HG02885 (cell line): ENCODE measurements around the gene PTPRE.
"Not testable (repeated sequence)": the region's sequence is repeated elsewhere in the genome, so short reads cannot be mapped to it uniquely, and the experiment has no call there.

Experiments used
- ATAC-seq: cut with Tn5 transposase; IDR thresholded peaks from one replicate; pipeline ENCODE4 v1.9.1; 2021; ENCODE audit warnings: mild to moderate bottlenecking; ENCODE audit not compliant: unreplicated experiment, poor library complexity

The PTPRE gene

DNA sequence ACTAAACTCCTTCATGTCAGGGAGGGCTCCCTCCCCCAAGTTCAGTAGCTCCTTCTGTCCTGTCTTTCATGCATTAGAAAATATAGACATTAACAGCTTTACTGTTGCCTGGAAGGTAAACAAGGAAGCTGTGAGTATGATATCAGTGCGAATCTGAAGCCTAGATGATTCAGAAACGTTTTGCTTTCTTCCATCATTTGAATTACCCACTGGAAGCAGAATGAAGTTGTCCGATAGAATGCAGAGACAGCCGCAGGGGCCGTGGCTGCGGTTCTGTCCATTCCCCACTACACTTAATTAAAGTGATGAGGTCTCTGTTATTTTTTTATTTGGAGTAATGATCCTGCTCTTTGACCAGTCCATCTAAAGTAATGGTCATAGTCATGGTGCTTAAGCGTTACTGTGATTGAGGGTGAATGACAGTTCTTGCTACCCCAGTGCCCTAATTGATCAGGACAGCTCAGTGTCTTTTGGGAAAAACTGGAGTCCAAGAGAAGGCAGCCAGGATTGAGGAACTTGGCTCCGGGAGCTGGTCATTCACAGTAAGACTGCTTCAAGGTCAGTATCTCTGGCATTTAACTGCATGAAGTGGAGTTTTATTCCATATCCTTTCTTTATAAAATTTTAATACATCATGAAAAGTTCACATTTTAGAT is 69.9 kb downstream of the PTPRE start:
- ATAC-seq, result no peak

DNA sequence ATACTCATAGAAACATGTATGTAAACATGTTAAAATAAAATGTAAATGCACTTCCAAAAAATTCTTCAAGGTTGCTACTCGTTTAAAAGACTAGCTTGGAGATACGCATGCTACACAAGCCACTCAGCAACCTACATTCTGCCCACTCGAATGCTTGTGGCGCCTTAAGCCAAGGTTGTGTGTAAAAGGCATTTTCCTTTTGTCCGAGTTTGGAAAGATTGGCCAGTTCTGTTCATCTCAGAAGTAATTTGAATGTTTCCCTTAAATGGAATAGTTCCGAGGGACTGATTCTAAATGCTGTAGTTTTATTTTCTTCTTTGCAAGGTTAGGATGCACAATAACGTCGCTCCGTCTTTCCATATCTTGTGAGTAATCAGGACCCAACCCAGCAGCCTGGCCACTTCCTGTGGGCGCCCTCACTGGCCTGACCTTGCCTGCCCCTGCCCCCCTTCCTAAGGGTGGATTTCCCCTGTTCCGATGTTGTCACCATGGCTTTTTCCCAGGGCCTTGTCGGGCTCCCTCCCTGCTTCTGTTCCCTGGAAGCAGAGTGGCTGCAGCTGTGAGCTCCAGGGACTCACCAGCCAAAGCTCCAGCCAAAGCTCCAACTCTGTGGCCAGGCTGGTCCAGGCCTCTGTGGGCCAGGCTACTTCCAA is 70.6 kb downstream of the PTPRE start:
- ATAC-seq, result no peak

DNA sequence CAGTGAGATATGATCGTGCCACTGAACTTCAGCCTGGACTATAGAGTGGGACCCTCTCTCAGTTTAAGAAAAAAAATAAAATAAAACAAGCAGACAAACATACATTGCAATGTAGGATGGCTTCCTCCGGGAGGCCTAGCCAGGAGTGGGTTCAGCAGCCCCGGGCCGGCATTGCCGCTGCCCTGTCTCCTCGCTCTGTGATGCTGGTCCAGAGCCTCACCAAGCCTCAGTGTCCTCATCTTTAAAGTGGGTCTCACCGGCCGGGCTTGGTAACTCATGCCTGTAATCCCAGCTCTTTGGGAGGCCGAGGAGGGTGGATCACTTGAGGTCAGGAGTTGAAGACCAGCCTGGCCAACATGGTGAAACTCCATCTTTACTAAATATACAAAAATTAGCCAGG is 71.6 kb downstream of the PTPRE start:
- ATAC-seq, result no peak

DNA sequence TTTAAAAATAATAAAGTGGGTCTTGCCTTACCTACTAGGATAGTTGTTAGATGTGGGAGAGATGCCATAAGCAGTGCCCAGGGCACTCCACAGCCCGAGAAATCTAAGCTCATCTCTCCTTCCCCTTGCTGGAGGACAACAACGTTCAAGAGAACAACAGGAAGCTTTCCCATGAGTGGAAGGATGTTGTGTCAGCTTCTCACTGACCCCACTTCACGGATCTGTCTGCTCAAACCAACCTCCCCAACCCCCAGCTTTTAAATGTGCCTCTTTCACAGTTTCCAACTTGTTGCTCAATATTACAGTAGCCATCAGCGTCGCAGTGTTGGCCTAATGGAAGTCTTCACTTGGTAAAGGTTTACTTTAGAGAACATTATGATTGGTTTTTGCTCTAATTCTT is 72.1 kb downstream of the PTPRE start:
- no peak for ATAC-seq

DNA sequence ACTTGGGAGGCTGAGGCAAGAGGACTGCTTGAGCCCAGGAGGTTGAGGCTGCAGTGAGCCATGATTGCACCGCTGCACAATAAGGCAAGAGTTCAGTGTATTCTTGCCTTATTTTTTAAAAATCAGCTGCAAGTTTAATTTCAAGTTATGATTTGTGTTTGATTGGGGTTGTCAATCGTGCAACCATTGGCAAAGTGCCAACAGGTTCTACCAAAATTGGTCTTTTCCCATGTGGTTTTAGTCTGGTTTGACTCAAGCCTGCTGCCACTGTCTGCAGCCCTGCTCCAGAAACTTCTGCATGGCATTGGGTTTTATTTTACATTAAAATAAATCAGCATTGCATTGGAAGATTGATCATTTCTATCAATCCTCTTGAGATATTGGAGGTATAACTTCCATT is 72.7 kb downstream of the PTPRE start:
- ATAC-seq, result no peak

DNA sequence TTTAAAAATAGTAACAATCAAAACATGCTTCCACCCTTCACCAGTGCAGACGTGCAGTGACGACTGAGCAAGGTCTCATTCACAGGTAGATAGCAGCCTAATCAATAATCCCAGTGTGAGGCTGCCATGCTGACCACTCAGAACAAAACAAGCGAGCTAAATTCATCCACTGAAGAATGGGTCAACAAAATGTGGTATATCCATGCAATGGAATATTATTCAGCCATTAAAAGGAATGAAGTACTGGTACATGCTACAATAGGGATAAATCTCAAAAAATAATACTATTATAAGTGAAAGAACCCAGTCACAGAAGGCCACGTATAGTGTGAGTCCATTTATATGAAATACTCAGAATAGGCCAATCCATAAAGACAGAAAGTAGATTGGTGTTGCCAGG is 74.0 kb downstream of the PTPRE start:
- ATAC-seq, result no peak

DNA sequence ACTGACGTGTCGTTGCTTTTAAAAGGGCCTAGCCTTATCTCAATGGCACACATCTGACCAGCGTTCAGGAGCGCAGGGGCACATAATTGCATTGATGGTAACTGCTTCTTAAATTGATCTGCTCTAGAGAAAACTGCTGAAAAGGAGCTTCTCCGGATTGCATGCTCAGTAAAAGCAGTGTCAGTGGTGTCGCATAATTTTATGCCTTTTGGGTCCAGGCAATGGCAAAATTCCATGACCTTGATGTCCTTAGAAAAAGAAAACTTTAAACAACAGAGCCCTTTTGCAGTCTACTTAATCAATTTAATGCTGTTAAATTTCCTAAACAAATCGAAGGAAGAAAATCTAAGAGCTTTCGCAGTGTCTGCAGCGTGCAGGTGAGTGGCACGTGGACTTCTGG is 75.7 kb downstream of the PTPRE start:
- no peak for ATAC-seq

DNA sequence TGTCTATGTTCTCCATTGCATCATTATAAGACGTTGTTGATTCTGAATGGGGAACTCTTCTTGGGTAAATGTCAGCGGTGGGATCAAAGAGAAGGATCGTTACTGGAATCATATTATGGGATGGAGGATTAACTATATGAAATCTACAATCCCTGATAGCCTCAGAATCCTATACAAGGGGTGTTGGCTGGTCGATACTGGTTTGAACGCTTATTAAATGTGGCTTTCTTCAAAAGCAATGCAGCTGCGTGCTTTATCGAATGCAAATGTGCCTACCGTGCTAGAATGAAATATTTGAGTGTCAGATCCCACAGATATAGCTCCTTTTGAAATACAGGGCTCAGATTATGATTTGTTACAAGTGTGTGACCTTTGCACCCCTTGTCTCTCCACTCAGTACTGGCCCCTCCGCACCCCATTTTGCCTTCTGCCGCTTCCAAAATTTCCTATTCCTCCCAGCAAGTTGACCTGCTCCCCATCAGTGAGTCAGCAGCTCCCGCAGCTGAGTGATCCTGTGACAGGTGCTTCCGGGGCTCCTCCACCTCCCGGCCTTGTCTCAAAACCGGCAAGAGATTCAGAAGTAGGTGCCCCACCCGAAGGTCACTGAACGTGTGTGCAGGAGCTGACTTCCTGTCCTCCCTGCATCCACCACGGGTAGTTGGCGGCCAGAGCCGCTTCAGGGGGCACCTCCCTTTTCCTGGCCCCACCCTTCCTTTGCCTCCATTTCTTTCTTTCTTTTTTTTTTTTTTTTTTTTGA is 76.6 kb downstream of the PTPRE start:
- ATAC-seq, result no peak

DNA sequence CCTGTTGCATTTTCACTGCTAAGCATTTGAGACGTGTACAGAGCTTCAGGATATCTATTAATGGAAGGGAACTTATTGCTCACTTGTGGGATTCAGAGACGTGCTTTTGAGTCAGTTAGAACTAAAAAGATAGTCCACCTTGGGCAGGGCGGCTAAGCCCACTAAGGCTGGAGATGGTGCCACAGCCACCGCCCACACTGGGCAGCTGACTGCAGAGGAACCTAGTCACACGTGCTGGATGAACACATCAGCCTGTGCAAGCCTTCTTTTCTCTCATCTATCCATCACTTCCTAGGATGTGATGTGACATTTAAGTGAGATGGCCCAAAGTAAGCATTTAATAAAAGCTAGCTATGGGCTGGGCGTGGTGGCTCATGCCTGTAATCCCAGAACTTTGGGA is 78.0 kb downstream of the PTPRE start:
- ATAC-seq, result no peak

DNA sequence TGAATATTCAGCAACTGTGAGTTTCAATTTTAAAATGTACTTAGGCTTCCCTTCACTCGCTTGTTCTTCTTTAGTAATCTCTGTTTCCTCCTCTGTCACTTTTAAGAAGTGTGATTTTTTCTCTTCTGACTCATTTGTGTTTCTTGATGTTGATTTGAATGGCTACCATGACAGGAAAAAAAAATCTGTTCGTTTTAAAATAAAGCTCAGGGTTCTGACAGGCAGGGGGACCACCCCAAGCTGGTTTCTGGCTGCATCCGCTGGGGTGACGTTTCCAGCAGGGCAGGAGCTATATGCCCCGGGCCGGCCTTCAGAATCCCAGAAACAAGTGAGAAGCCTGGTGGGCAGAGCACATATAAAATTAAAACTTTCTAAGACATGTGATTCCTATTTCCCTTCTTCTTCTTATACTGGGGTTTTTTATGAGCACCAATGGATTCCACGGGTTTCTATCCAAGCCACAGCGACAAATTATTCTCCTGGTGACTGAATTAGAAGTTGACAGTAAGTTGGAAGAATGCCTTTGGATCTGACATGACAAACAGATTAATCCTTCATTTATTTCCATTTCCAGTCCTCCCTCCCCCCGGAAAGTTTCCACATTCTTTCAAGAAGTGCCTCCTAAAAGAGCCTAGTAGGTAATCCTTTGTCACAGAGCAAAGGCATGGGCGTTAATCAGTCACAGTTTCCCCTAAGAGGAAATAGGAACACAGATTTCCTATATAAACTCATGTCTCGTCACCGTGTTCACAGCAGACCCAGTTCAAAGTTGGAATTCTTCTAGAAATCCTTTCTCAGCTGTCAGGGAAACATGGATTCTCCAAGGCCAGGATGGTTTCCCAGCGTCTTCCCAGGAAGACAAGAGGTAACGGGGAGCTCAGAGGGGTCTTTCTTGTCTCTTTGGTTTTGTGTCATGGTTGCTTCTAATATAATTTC is 79.9 kb downstream of the PTPRE start:
- ATAC-seq, result no peak

DNA sequence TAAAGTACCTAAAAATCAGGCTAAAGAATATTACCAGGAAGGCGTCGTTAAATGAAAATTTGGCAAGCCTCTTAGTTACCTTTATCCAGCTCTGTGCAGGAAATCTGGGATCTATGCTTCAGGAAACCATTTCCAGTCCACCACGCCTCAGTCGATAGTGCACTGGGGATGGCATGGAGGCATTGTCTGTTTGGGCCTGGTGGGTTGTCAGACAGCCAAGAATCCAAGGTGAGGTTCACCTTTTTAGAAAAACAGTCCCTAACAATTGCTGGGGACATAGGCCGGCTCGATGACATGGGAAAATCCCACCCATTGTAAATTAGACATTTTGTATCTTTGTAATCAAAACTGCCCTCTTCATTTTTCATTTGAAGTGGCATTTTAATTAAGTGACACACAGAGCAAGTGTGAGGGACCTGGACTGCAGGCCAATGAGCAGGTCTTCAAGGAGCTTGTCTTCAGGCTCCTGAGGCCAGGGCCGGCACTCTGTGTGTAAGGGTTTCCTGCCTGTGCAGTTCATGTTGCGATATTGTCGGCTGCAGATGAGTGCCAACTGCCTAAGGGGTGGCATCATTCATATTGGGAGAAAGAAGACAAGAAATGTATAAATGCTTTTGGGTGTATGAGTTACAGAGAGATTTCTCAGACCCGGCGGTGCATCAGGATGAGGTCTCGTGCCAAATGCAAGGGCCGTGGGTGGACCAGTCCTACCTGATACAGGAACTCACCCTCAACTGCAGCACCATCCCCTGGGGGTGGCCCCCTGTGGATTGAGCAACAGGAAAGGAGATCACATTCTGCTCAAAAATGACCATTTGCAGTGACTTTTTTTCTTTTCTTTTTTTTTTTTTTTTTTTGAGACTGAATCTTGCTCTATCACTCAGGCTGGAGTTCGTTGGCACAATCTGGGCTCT is 80.8 kb downstream of the PTPRE start:
- no peak for ATAC-seq

DNA sequence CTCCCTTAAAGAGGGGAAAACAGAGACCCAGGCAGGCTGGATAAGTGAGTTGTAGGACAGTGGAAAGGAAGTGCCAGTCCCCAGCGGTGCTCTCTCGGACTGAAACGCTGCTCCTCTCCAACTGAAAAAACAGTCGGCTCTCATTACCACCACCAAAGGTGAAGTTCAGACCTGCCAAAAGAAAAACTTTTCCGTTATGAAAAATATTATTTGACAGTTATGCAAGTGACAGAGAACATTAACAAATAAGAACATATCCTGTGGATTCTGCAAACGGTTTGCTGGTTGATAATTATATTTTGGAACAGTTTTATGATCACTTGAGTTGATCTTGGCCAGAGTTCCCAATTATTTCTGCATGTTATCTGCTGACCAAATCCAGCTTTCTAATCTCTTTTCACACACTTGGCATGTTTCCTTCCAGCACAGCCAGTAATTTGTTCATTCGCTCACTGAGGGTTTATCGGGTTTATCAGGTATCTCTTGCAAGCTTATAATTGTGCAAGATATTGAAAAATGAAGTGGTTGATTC is 82.6 kb downstream of the PTPRE start:
- ATAC-seq, result no peak

DNA sequence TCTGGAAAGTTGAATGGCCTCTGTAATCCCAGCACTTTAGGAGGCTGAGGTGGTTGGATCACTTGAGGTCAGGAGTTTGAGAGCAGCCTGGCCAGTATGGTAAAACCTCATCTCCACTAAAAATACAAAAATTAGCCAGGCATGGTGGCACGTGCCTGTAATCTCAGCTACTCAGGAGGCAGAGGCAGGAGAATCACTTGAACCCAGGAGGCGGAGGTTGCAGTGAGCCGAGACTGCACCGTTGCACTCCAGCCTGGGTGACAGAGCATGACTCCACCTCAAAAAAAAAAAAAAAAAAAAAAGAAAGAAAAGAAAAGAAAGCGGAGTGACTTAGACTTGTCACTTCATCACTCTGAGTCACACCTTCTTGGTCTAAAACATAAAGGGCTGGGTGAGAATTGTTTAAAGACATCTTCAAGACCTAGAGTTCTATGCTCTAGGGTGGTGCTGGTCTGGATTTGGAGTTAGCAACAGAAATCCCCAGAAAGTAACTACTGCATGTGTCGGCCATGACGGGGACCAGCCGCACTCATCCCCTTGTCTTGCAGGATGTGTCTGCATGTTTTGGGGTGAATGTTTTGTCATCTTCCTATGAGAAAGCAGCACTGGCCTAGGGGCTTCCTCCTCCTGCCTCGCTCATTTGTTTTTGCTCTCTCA is 83.4 kb downstream of the PTPRE start:
- ATAC-seq, result not testable (repeated sequence)

DNA sequence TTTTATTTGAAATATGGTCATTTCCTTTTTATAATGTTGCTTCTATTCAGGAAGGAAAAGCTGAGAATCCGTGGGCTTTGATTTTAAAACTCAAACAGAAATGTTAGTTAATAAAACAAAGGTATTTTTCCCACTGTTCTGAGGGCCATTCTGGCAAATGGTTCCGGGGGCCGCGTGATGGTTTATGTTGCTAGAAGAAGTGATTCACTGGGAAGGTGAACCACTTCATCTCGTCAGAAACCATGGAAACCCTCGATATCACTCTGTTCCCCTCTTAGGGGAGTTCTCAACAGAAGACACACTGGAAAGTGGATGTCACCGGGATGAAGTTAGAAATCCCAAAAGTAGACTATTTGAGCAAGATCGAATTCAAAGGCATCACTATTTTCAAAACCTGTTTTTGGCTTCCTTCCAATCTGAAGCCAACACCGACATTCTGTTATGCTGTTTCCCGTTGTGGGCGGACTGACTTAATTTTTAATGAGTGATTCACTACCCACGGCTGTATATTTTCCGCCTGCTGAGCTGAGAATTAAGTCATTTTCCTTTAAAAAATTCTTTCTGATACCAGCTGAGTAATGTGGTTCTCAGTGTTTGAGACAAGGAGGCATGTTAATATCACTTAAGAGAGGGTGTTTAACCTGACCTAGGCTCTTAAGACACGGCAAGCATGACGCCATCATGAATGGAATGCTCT is 84.1 kb downstream of the PTPRE start:
- no peak for ATAC-seq

DNA sequence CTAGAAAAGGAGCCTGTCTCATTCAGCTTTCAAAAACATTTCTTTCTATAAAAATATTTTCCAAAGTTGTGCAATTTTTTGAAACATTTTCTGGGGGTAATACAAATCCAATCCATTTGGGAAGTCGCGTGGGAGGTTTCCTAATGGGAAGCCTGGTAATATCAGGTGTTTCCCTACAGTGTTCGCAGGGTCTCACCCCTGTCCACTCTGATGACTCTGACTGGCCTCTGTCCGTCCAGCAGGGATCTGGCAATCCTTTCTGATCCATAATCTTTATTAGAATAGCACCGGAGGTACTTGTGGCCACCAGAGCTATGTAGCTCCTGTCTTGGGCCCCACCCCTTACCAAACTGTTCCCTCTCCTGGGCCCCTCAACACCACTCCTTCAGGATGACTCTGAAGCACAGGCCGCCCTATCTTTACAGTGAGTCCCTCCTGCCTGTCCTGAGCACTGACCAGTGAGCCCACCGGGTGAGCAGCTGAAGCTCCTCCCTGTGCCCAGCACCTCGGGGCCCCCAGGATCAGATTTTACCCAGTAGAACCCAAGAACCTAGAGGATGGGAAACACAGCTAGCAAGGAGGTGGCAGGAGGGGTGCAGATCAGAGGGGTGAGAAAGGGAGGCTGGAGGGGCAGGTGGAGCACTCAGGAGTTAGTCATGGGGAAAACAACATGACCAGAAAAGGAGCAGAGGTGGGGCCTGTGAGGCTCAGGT is 84.8 kb downstream of the PTPRE start:
- ATAC-seq, result no peak

DNA sequence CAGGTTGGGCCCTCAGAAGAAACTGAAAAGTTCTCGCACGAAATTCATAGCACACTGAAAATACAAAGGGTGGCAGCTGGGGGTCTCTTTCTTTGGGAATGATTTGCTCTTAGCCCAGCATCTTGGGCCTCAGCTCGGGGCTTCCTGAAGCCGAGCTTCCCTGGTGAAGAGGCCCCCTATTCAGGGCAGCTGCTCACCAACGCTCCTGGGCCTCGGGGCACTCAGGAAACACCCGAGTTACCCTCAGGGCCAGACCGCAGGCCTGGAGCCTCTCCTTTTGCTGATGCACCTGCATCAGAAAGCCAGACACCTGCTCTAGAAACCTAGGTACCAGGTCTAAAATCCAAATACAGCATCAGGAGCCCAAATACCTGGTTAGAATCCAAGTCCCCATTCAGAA is 85.5 kb downstream of the PTPRE start:
- ATAC-seq, result no peak

DNA sequence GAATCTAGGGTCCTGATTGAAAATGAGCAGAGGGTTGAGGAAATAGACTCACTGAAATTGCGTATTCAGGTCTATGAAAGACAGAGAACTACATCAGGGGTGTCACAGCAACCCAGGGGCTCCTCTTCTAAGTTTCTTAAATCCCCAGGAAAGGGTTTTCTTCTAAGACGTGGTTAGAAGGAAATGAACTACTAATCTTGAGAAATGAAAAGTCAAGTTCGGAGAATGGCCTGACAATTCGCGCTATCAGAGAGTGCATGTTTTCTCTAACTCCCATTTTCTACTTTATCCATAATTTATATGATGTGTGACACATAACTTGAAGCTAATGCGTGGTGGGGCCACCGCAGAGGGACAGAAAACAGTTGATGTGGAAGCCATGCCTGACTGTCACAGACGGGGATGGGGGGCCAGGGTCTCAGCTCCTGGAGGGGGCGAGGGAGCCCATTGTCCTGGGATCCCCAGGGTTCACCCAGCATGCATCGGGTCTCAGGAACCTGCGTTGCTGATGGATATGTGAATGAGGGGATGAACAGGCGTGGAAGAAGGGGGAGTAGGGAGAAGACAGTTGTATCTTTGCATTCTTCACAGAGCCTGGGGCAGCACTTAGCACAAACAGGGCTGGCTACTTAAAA is 86.3 kb downstream of the PTPRE start:
- no peak for ATAC-seq
